BJ (cell line): ENCODE measurements around the gene DHCR24. TPM values are rescaled to one million over a fixed set of nuclear protein-coding genes. Genes with fewer than 3 reads are reported as not detected.

Experiments used
- CTCF ChIA-PET: fragments of 350-600 bp; formaldehyde crosslinking; extraction: SDS; loops from one replicate; lab custom pipeline; 2021; ENCODE audit warnings: antibody characterized with exemption, inconsistent platforms; lab: Yijun Ruan, JAX
- POLR2A ChIA-PET: fragments of 300-600 bp; sonication (Branson Sonifier 250); formaldehyde crosslinking; extraction: SDS; loops from one replicate; lab custom pipeline; 2021; ENCODE audit warnings: antibody characterized with exemption; lab: Charles Lee
- DNase-seq: peaks from one replicate; pipeline ENCODE4 v3.0.0-alpha.2; 2011; ENCODE audit warnings: low read depth
- H3K27me3 ChIP-seq: 2 replicates; pipeline ENCODE4 v1.6.0; 2011; ENCODE audit warnings: low read length; ENCODE audit not compliant: control insufficient read depth, insufficient read depth
- H3K36me3 ChIP-seq: 2 replicates; pipeline ENCODE4 v1.5.1; 2011; ENCODE audit warnings: low read length; ENCODE audit not compliant: control insufficient read depth, insufficient read depth
- H3K4me3 ChIP-seq: 2 replicates; pipeline ENCODE4 v1.5.1; 2011; ENCODE audit warnings: low read depth, mild to moderate bottlenecking, control low read depth, low read length
- CTCF ChIP-seq: IDR thresholded peaks from 2 replicates; pipeline ENCODE4 v1.5.1; 2011; ENCODE audit warnings: low read depth, mild to moderate bottlenecking, control low read depth, inconsistent platforms, low read length, moderate library complexity; ENCODE audit not compliant: insufficient read depth
- polyA plus RNA-seq: library from polyadenylated mRNA; depleted of rRNA; stranded (reverse); fragments of >200 nt; gene quantifications from 2 replicates; pipeline ENCODE4 v1.2.3, GENCODE V29; 2011

DHCR24 gene
- polyA plus RNA-seq, 1 experiment: 75.0 TPM

GRCh38 chr1:54929700-54930099, 42.7 kb upstream of the DHCR24 start:
- no peaks in the 10 kb centered on the region for H3K36me3 ChIP-seq
- H3K4me3 ChIP-seq: no peak overlapping the region
- CTCF ChIA-PET: interaction anchor here (0.8 to 1.8 kb wide), 3 partner anchors 11 to 42 kb away, joined by 3 to 9 read pairs (median 4); no protein-coding TSS in a partner anchor
- no peaks in the 10 kb centered on the region for H3K27me3 ChIP-seq
- TF ChIP-seq CTCF: no peak
- POLR2A ChIA-PET: no interaction called here
- no peak for DNase-seq

- CTCF ChIA-PET: interaction anchor here (1.5 kb wide), 1 partner anchor 40 kb away, joined by 4 read pairs; no protein-coding TSS in a partner anchor
- Histone ChIP-seq H3K4me3 (no peak overlapping the region), H3K36me3 (no peaks in the 10 kb centered on the region), H3K27me3 (no peaks in the 10 kb centered on the region)
- no peak for TF ChIP-seq CTCF
- DNase-seq: no peak
- POLR2A ChIA-PET: no interaction called here
Measured at GRCh38 chr1:54928327-54928726, 41.3 kb upstream of the DHCR24 start.

- Histone ChIP-seq H3K36me3 (no peaks in the 10 kb centered on the region), H3K4me3 (no peak overlapping the region), H3K27me3 (no peaks in the 10 kb centered on the region)
- no peak for TF ChIP-seq CTCF
- POLR2A ChIA-PET: no interaction called here
- CTCF ChIA-PET: no interaction called here
- no peak for DNase-seq
Measured at GRCh38 chr1:54927472-54928240, 40.7 kb upstream of the DHCR24 start.

- no peak for TF ChIP-seq CTCF
Measured at GRCh38 chr1:54926970-54927369, 40.0 kb upstream of the DHCR24 start.

GRCh38 chr1:54922921-54923421, 36.0 kb upstream of the DHCR24 start:
- no peaks in the 10 kb centered on the region for H3K27me3 ChIP-seq
- CTCF ChIA-PET: interaction anchor here (1.1 to 1.5 kb wide), 2 partner anchors 17 to 22 kb away, joined by 3 to 4 read pairs; no protein-coding TSS in a partner anchor
- TF ChIP-seq CTCF: no peak
- POLR2A ChIA-PET: no interaction called here
- DNase-seq: no peak
- no peaks in the 10 kb centered on the region for H3K36me3 ChIP-seq
- no peak overlapping the region for H3K4me3 ChIP-seq

More at GRCh38 chr1:54926970-54927369, 40.0 kb upstream of the DHCR24 start:
- Histone ChIP-seq H3K36me3 (no peaks in the 10 kb centered on the region), H3K4me3 (no peak overlapping the region), H3K27me3 (no peaks in the 10 kb centered on the region)
- ChIA-PET POLR2A (no interaction called here), CTCF (interaction anchor here (0.8 kb wide), 1 partner anchor 120 kb away, joined by 3 read pairs; no protein-coding TSS in a partner anchor)
- no peak for DNase-seq
